ENCODE results near the gene GRM2. TPM values are rescaled to one million over a fixed set of nuclear protein-coding genes. Genes with fewer than 3 reads are reported as not detected.
A peak's percentile ranks its signal among the peaks of the same experiment; 100 is the strongest.

Gene GRM2
- total RNA-seq, result 1 to 10 TPM; 1.9 to 7.3 (median 5.8) TPM

GRCh38 chr3:51706788-51707731, at the start of gene GRM2:
Gene GRM2 (plus strand): TSS chr3:51707068. CDS start chr3:51708984, 1,916 bp downstream.
- Histone ChIP-seq H3K4me3 (peak within 1 kb of the TSS; percentile 46), H3K27me3 (no peaks in the 10 kb centered on the region), H3K27ac (no peak within 1 kb of the TSS), H3K36me3 (peaks cover 25% of the 10 kb centered on the region), H3K9me3 (no peaks in the 10 kb centered on the region), H3K4me1 (peaks cover 12% of the 10 kb centered on the region)
- TF ChIP-seq POLR2AphosphoS5 (IDR thresholded peaks at IDR 0.05) (peak in 1 of 3 donors; percentile 35), POLR2A (IDR thresholded peaks at IDR 0.05) (no peak)
- DNase-seq (ENCODE audit: low spot score in 2 of 2), result peak; percentile 70 to 82
- WGBS, result 14% methylated on average over 45 of the region's 69 CpGs

- Histone ChIP-seq H3K4me1 (no peaks in the 10 kb centered on the region), H3K4me3 (no peak overlapping the region), H3K9me3 (no peaks in the 10 kb centered on the region), H3K27me3 (no peaks in the 10 kb centered on the region), H3K36me3 (peaks cover 68% of the 10 kb centered on the region), H3K27ac (no peak overlapping the region)
- WGBS, result 92% methylated on average over 3 of the region's 3 CpGs
- no peak for DNase-seq (ENCODE audit: low spot score in 2 of 2)
- no peak for TF ChIP-seq CTCF (IDR thresholded peaks at IDR 0.05)
- TF ChIP-seq POLR2AphosphoS5 (IDR thresholded peaks at IDR 0.05), result no peak
- no peak for TF ChIP-seq POLR2A (IDR thresholded peaks at IDR 0.05)
- no peak for TF ChIP-seq EP300 (IDR thresholded peaks at IDR 0.05)
Observed at GRCh38 chr3:51657234-51657633, 49.6 kb upstream of the GRM2 start.

- H3K4me3 ChIP-seq, result no peak overlapping the region
- WGBS, result 97% methylated on average over 9 of the region's 9 CpGs
- peaks cover 79% of the 10 kb centered on the region for H3K36me3 ChIP-seq
- no peaks in the 10 kb centered on the region for H3K4me1 ChIP-seq
- H3K9me3 ChIP-seq, result no peaks in the 10 kb centered on the region
- no peaks in the 10 kb centered on the region for H3K27me3 ChIP-seq
- no peak overlapping the region for H3K27ac ChIP-seq
- TF ChIP-seq EP300 (IDR thresholded peaks at IDR 0.05) (no peak), CTCF (IDR thresholded peaks at IDR 0.05) (no peak), POLR2AphosphoS5 (IDR thresholded peaks at IDR 0.05) (no peak), POLR2A (IDR thresholded peaks at IDR 0.05) (no peak)
- no peak for DNase-seq (ENCODE audit: low spot score in 2 of 2)
Observed at GRCh38 chr3:51659942-51660341, 46.9 kb upstream of the GRM2 start.

- no peak overlapping the region for H3K27ac ChIP-seq
- peaks cover 60% of the 10 kb centered on the region for H3K36me3 ChIP-seq
- H3K4me1 ChIP-seq, result no peaks in the 10 kb centered on the region
- 91% methylated on average over 14 of the region's 14 CpGs for WGBS
- H3K4me3 ChIP-seq, result no peak overlapping the region
- no peaks in the 10 kb centered on the region for H3K27me3 ChIP-seq
- DNase-seq (ENCODE audit: low spot score in 2 of 2), result no peak
- no peaks in the 10 kb centered on the region for H3K9me3 ChIP-seq
- TF ChIP-seq EP300 (IDR thresholded peaks at IDR 0.05), result no peak
- TF ChIP-seq CTCF (IDR thresholded peaks at IDR 0.05), result no peak
Observed at GRCh38 chr3:51662456-51662855, 44.4 kb upstream of the GRM2 start.

GRCh38 chr3:51668756-51669155, 38.1 kb upstream of the GRM2 start:
- Histone ChIP-seq H3K27ac (no peak overlapping the region), H3K4me1 (peaks cover 41% of the 10 kb centered on the region), H3K36me3 (peaks cover 6% of the 10 kb centered on the region), H3K27me3 (no peaks in the 10 kb centered on the region), H3K9me3 (no peaks in the 10 kb centered on the region), H3K4me3 (no peak overlapping the region)
- no peak for DNase-seq (ENCODE audit: low spot score in 2 of 2)
- 89% methylated on average over 1 of the region's 1 CpG for WGBS
- TF ChIP-seq POLR2AphosphoS5 (IDR thresholded peaks at IDR 0.05) (no peak), EP300 (IDR thresholded peaks at IDR 0.05) (no peak), CTCF (IDR thresholded peaks at IDR 0.05) (no peak), POLR2A (IDR thresholded peaks at IDR 0.05) (no peak)

Measured in suprapubic skin (tissue), 4 donors.